ENCODE measurements around the gene FHIT.

The FHIT gene

DNA sequence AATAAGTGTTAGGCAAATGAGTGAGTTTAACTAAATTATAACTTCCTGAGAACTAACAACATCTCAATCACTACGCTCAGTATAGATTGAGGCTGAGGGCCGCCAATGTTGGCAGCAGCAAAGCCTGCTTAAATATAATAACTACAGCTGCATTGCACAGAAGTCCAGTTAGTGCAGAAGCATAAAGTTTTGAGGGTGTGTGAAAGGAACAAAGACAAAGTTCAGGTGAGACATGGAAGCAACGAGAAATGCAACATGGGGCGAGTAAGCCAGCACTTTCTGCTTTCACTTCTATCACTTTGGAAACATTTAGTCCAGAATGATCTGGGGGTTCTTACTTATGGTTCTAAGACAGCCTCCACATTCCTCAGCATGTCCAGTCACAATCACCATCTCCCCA, 1149.1 kb downstream of the FHIT start:
- DNase-seq (ENCODE audit: low read depth) = no peak

DNA sequence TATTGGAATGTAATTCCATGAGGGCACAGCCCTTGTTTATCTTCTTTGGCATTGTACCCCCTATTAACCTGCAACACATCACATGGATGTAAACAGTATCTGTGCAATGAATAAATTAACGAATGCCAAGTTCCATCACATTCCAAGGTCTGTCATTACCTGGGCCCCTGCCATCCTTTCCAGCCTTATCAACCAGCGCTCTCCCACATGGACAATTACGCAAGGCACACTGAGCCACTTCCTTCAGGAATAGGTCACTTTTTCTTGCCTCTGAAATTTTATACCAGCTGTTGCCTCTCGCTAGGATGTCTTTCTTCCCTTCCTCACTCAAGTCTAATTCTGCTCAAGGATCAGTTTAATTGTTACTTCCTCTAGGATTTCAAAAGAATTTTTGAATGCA, 1149.6 kb downstream of the FHIT start:
- DNase-seq (ENCODE audit: low read depth) = no peak

DNA sequence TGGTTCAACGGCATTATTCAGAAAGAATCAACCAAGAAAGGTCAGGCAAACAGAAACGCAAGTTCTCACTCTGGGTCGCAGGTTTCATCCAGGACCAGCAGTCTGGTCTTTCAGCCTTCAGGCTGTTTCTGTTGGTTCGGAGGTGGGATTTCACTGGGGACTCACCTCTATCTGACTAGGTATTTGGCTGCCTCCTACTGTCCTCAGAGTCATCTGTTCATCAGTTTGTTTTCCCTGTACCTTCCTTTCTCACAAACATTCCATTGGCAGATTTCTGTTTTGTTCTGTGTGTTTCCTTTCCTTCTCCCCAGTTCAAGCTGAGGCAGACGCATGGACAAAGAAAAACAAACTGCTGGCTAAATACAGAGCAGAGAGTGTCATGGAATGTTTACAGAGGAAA, 1154.8 kb downstream of the FHIT start:
- no peak for DNase-seq (ENCODE audit: low read depth)

DNA sequence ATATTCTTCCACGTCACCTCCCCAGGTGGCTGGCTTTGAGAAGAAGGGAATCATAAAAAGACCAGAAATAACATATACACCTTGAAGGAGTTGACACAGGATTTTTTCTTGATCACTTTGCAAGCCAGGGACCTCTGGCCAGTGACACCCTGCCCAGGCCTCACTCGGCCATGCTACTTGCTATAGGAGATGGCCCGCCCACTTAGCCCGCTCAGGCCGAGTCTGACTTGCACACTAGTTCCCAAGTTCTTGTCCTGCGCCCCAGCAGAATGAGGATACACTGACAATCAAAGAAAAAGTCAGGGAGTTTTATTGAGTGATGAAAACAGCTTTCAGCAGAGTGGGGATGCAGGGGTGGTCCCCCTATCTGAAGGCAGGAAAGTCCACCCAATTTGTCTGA, 1155.3 kb downstream of the FHIT start:
- DNase-seq (ENCODE audit: low read depth) = no peak

DNA sequence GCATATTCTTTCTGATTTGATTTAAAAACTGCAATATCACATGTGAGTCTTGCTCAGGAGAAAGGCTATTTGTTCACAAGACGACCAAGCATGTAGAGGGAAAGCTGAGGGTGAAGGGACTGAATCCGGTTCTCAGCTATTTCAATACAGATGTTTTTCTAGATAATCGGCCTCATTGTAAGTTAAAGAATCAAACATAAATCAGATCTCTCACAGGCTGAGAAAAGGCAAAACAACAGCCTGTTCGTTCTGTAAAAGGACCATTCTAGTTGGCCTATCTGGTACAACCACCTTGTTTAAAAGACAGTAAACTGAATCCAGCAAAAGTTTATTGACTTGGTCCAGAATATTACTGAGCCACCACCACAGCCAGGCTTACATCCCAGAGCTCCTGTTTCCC, 1155.7 kb downstream of the FHIT start:
- DNase-seq (ENCODE audit: low read depth) = no peak

DNA sequence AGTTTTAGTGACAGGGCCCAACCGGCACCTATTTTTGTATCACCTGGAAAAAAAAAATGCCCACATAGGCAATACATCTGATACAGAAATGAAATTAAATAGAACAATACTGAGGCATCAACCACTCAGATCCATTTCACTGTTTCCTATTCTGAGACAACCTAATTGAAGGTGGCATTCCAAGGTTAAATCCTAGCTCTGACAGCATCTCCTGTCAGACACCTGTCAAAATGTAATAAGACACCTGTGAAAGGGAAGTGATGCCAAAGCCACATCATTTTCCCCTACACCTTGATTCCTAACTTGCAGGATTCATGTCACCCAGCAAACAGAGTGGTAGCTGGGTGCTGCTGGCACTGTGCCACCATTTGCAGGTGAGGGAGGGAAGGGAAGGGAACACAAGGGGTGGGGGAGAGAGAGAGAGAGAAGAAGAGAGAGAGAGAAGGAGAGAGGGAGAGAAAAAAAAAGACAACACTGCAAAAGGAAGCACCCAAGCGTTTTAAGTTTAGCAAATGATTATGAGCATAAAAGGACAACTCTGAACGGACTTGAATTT, 1156.8 kb downstream of the FHIT start:
- no peak for DNase-seq (ENCODE audit: low read depth)

DNA sequence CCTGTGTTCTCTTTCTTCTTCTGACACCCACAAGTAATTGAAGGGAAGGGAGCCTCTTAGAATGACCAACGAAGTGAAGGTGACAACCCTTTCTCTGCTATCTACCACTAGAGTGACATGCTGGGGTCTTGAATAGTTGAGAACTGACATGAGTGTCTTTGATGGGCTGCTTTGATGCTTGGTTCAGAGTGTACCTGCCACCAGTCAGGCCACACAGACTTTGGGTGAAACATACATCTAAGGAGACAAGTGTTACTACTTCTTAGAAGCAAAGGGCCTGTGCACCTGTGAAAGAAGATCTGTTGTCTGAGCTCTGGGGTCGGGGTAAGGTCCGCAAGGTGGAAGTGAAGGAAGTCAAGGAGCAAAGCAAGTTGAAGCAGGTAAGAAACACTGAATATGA, 1160.7 kb downstream of the FHIT start:
- no peak for DNase-seq (ENCODE audit: low read depth)

DNA sequence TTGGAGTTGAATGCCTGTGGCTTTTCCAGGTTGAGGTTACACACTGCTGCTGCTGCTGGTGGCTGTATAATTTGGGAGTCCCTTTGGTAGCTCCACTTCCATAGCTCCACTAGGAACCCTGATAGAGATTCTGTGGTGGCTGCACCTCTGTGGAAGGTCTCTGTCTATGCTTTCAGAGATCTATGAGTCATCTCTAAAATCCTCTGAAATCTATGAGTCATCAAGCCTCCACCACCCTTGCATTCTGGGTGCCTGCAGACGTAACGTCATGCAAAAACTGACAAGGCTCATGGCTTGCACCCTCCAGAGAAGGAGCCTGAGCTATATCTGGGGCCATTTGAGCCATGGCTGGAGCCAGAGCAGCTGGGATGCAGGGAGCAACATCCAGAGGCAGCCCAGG, 1164.4 kb downstream of the FHIT start:
- DNase-seq (ENCODE audit: low read depth) = peak; percentile 29

DNA sequence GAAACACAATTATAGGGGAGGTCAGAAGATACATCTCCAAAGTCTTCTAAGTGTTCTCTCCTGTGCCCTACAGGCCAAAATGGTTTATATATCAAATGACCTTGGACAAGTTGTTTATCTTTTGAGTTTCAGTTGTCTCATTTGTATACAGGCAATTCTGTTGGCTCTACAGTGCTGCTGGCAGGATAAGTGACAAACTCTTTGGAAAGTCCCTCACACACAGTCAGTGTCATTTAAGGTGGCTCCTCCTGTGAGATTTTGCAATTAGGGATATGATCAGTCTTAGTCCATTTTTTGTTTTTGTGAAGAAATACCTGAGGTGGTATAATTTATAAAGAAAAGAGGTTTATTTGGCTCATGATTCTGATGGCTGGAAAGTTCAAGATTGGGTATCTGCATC, 1165.6 kb downstream of the FHIT start:
- DNase-seq (ENCODE audit: low read depth) = no peak

DNA sequence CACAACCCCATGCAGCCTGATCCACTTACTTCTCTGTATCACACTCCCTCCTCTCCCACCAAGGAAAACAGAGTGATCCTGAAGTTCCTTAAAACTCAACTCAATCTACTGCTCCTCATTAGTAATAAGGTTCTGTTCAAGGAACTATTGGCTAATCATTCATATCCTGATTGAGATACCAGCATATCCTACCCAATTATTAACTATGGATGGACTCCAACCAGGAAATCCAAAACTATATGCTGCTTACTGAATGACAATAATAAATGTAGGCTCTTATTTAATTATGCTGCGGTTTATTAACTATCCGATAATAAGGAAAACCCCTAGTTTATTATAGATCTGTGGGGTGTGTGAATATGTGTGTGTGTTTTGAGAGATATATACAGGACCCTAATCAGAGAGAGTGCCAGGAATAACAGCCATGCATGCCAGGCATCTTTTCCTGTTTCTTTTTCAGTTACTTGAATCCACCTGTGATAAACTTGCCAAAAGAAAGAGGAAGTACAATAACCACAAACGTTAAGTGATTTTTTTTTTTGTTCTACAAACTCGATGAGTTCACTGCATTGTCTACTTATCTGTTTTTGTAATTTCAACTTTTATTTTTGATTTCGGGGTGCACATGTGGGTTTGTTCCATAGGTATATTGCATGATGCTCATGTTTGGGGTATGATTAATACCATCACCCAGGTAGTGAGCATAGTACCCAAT, 1169.7 kb downstream of the FHIT start:
- no peak for DNase-seq (ENCODE audit: low read depth)

DNA sequence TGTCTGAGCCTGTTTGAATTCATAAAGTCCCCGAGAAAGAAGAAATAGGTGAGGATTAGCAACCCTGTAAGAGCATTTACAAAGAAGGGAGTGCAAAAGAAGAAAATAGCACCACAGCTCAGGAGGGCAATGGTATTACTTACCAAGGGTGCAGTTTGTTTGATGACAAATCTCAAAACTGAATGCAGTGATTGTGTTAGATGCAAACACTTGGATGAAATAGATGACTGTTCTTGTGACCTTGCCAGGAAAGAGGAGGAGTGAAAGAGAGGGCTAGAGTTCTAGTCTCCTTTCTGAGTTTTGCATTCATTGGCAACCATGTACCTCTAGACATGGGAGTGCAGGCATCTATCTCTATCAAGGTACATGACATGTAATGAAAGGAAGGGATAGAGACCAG, 1170.6 kb downstream of the FHIT start:
- DNase-seq (ENCODE audit: low read depth) = no peak

DNA sequence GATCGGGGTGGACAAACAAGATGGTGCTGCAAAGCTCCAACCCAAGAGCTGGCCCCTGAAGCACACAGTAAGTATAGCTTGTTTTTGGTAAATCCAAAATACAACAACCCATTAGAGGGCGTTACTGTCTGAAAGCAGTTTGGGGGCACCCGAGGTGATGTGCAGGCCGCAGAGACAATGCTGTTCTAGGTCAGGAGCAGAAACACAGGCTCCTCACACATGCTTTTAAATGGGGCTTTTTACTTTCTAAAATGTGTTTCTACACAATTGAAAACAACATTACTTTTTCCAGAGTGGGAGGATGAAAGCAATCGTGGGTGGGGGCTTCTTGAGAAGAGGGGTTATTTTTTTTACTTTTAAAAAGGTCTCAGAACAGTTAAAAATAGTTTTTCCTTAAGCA, 1172.2 kb downstream of the FHIT start:
- peak; percentile 25 for DNase-seq (ENCODE audit: low read depth)

DNA sequence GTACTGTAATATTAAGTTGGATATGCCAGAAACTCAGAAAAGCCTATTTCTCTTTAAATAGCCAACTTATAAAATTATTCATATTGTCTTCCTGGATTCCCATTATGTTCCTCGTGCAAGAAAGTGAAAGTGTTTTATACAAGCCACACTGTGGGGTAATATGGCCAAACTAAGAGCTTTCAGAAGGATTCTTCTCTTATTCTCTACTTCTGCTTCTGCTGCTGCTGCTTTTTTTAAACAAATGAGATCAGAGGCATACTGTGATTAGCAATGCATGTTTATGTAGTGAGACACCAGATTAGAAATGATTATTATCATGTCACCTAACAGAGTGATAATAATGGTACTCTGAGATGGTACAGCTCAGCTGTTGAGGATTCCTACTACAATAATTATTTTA, 1174.9 kb downstream of the FHIT start:
- DNase-seq (ENCODE audit: low read depth) = no peak

DNA sequence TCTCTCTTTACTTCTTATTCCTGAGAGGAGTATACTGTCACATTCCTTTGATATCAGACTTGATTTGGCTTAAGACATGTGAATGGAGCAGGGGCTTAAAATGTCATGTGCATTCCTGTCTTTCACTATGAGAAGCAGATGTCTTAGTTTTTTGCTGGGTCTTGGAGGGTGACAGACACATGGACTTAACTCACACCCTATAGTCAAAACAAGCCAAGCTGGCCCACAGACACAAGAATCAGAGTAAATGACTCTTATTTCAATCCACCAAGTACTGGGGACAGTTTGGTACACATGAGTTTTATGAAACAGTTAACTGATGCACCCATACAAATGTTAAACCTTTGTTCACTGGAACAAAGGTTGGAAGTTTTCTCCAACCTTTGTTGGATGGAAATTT, 1177.3 kb downstream of the FHIT start:
- no peak for DNase-seq (ENCODE audit: low read depth)

DNA sequence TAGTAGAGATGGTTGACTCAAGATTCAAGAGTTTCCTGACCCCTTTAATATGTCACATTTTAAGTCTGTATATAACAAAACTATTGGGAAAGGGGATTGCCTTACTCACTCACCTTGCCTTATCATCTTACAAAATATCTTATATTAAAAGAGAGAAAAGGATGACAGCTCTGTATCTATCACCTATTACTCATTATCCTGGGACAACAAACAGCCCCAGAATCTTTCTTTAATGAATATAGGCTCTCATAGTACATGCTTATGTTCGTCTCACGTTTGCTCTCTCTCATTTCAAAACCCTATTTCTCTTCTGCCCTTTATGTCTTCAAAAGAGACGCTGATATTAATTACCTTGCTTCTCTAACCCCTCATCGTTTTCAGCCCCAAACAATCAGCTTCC, 1178.0 kb downstream of the FHIT start:
- DNase-seq (ENCODE audit: low read depth) = no peak

DNA sequence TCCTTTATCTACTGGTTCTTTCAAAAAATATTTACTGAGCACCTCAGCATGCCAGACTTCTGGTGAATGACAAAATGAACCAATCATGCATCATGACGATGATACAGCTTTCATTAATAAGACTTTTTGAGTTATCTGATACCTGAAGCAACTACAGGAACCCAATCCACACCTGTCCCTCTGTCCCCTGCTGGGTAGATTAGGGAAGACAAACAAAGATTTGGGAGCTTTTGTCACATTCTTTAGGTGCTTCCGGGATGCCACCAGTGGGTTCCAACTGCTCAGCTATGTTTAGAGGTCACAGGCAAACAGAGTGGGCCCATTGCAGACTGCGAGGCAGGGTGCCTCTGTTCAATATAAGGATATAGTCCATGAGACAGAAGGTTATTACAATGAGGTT, 1180.9 kb downstream of the FHIT start:
- DNase-seq (ENCODE audit: low read depth) = no peak

DNA sequence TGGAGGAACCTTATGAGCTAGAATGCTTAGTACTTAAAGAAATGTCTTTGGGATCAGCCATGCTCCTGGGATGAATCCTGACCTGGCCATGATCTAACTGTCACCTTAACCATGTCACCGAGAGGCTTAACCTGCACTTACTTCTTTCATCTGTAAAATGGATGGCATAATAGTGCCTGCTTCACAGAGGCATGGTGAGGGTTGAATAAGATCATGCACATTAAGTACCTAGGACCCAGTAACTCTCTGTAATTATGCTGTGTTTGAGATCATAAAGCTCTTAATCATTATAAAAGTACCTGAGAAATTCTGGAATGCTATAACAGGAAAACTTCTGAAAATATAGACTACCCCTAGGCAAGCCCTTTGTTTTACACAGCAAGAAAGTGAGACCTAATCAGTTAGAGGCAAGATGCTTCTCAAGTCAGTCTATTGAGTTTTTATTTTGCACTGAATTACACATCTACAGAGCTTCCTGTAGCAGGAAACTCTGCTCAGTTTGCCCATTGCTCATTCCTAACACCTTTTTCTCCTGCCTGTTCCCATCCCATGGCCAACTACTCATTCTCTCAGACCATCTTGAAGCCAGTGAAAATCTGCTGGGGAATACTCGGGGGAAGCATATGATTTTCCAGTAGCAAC, 1185.9 kb downstream of the FHIT start:
- DNase-seq (ENCODE audit: low read depth) = no peak

DNA sequence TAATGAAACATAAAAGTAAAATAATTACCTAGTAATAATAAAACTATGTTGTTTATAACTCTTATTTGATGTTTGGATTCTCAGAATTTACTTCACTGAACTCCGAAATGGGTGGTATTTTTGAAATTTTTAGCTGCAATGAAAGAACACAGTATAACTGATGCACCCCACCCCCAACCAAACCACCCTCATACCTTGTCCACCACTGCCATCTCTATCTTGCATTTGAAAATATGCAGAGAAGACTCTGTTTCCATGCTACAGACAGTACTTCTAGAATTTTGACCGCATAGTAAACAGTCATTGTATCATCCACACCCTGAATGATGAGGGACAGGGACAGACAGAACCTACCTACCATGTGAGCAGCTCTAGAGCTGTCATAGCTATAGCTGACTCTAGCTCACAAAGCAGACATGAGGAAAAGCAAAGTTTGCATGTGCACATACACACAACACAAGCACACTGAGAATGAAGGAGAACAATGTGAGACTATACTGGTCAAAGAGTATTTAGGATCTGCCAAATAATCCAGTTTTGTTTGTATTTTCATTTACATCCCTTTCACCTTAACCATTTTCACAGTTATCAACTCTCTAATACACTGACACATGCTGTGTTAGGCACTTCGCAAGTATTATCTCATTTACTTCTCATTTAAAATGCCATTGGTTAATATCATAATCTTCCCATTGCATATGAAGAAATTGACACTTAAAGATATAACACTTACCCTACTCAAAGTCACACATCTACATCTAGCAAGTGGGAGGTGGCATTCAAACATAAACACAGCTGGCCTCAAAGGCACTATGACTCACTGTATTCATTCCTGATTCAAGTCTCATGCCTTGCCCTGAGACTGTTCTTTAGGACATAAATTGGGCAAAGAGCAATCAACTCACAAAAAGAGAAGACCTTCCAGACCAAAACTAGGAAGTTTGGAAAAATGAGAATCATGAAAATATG, 1186.8 kb downstream of the FHIT start:
- no peak for DNase-seq (ENCODE audit: low read depth)

DNA sequence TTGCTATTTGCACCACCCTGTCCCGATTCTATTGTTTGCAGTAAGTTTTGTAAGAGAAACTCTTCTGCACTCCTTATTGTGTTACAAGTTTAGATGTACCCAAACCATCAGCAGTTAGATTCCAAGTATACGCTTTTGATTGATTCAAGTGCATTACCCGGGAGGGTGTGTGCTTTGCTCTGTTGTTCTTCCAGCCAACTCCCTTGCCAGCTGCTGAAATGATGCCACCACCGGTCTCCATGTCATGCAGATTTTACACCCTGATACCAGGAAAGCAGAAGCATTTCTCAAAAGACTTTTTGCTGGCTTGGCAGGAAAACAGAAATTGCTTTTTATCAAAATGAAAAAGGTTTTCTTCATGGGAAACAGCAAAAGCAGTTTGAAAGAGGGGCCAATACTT, 1194.8 kb downstream of the FHIT start:
- no peak for DNase-seq (ENCODE audit: low read depth)

DNA sequence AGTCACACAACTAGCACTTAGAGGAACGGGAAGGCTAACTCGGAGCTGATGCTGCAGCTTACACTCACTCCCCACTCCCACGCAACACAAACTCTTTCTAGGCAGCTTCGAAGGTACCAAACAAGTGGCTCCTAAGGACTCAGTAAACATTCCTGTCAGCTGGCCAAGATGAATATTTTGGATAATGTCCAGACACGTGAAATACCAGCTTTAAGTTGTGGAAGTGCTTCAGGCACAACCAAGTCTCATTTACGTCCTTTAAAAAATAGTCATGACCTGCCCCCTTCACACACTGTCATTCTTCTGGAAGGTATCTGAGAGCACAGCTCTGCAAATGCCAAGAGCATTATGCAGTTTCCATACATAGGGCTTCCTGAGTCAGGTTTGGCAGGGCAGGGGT, 1195.5 kb downstream of the FHIT start:
- no peak for DNase-seq (ENCODE audit: low read depth)

DNA sequence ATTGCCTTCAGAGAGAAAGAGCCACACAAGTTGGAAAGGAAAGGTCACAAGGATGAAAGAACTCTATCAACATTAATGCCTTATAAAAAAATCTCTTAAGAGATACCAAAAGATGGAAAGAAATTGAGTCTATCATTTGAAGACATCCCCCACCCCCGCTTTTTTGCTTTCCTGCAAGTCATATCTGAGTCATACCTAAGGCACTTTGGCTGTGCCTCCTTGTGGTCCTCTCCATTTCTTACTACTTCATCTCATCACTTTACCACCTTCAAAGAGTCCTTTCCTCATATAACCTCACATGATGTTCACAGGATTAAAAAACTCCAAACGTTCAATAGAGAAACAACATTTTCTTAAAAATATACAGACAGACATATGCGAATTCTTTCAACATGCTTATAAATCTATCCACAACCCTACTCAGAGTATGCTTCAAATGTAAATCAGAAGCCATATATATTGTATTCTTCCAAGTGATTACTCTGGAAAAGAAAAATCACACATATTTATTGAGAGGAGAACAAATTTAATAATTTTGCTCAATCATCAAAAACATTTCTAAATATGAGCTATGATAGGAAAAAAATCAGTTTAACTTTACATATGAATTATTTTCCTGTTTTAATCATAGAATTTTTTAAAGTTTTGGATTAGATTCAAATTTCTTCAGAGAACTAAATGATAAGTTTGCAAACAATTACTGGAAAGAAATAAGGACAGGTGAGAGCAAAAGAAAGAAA, 1197.6 kb downstream of the FHIT start:
- DNase-seq (ENCODE audit: low read depth) = no peak

DNA sequence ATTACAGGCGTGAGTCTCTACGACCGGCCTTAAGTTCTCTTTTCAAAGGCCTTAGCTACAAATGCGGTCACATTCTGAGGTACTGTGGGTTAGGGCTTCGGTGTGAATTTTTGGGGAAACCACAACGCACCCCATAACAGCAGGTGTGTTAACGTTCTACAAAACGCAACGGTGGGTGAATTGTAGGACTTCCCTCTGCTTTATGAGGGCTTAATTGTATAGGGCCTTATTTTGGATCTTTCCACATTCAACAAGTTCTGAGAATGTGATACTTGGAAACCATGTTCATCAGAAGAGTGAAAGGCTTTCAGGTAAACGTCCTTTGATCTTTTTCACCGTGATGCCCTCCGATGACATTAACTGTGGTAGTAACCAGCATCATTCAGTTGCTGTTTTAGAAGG, 1202.8 kb downstream of the FHIT start:
- DNase-seq (ENCODE audit: low read depth) = no peak
